Mesenchymal stem cell (in vitro differentiated cells and primary cell): ENCODE measurements around the gene GSTK1.
A peak's percentile ranks its signal among the peaks of the same experiment; 100 is the strongest.

Experiments
- DNase-seq: peaks from one replicate; pipeline ENCODE4 v3.0.0-alpha.2; 2013
- H2AFZ ChIP-seq: one replicate; pipeline ENCODE4 v1.6.1; 2013; ENCODE audit warnings: low read depth, mild to moderate bottlenecking, control low read depth, inconsistent platforms, low read length, moderate library complexity
- H2AK5ac ChIP-seq: 2 replicates; pipeline ENCODE4 v1.6.1; 2013; ENCODE audit warnings: low read length, moderate library complexity, mild to moderate bottlenecking, inconsistent platforms; ENCODE audit not compliant: severe bottlenecking
- H2BK120ac ChIP-seq: one replicate; pipeline ENCODE4 v1.6.1; 2013; ENCODE audit warnings: low read depth, mild to moderate bottlenecking, inconsistent platforms, low read length, moderate library complexity
- H2BK12ac ChIP-seq, 2 experiments: one replicate each; pipeline ENCODE4 v1.6.1; 2013; ENCODE audit warnings: inconsistent platforms in 2 of 2, low read length in 2 of 2, mild to moderate bottlenecking in 2 of 2, moderate library complexity in 2 of 2, control low read depth in 1 of 2
- H2BK15ac ChIP-seq: one replicate; pipeline ENCODE4 v1.6.1; 2013; ENCODE audit warnings: mild to moderate bottlenecking, low read depth, inconsistent platforms; ENCODE audit not compliant: poor library complexity, severe bottlenecking
- H2BK5ac ChIP-seq: 2 replicates; pipeline ENCODE4 v1.6.1; 2013; ENCODE audit warnings: low read depth, mild to moderate bottlenecking, low read length, control low read depth, inconsistent platforms; ENCODE audit not compliant: poor library complexity, severe bottlenecking
- H3K14ac ChIP-seq, 2 experiments: one replicate each; pipeline ENCODE4 v1.6.1; 2013; ENCODE audit warnings: inconsistent platforms in 2 of 2, low read length in 2 of 2, control low read depth in 1 of 2, mild to moderate bottlenecking in 1 of 2, moderate library complexity in 1 of 2
- H3K18ac ChIP-seq, 2 experiments: one replicate each; pipeline ENCODE4 v1.6.1; 2013; ENCODE audit warnings: inconsistent platforms in 2 of 2, low read length in 2 of 2, control low read depth in 1 of 2, low read depth in 1 of 2, mild to moderate bottlenecking in 1 of 2
- H3K23ac ChIP-seq, 2 experiments: one replicate each; pipeline ENCODE4 v1.6.1; 2013; ENCODE audit warnings: inconsistent platforms in 2 of 2, low read length in 2 of 2, mild to moderate bottlenecking in 2 of 2, moderate library complexity in 2 of 2, control low read depth in 1 of 2
- H3K27ac ChIP-seq: 2 replicates; pipeline ENCODE4 v1.5.1; 2013; ENCODE audit warnings: mild to moderate bottlenecking, moderate library complexity, low read length, control low read depth, inconsistent platforms; ENCODE audit not compliant: poor library complexity, severe bottlenecking
- H3K27me3 ChIP-seq, 2 experiments: 2 replicates each; pipeline versions ENCODE4 v1.6.1 to v1.7.0; 2013; ENCODE audit warnings: low read length in 2 of 2, mild to moderate bottlenecking in 2 of 2, moderate library complexity in 2 of 2, control low read depth in 1 of 2, inconsistent platforms in 1 of 2; ENCODE audit not compliant: control insufficient read depth in 1 of 2, insufficient read depth in 1 of 2
- H3K36me3 ChIP-seq, 2 experiments: 2 replicates each; pipeline versions ENCODE4 v1.6.1 to v1.7.0; 2013; ENCODE audit warnings: low read length in 2 of 2, control low read depth in 1 of 2, inconsistent platforms in 1 of 2, low read depth in 1 of 2, mild to moderate bottlenecking in 1 of 2; ENCODE audit not compliant: insufficient read depth in 2 of 2, control insufficient read depth in 1 of 2
- H3K4ac ChIP-seq, 2 experiments: one replicate each; pipeline ENCODE4 v1.6.1; 2013; ENCODE audit warnings: inconsistent platforms in 2 of 2, low read length in 2 of 2, mild to moderate bottlenecking in 2 of 2, moderate library complexity in 2 of 2, control low read depth in 1 of 2, low read depth in 1 of 2
- H3K4me1 ChIP-seq: 2 replicates; pipeline ENCODE4 v1.6.1; 2013; ENCODE audit warnings: low read depth, low read length, control low read depth; ENCODE audit not compliant: control insufficient read depth, insufficient read depth
- H3K4me2 ChIP-seq: 2 replicates; pipeline ENCODE4 v1.6.1; 2013; ENCODE audit warnings: low read length, mild to moderate bottlenecking, inconsistent platforms; ENCODE audit not compliant: poor library complexity, severe bottlenecking
- H3K4me3 ChIP-seq, 2 experiments: 2 replicates each; pipeline versions ENCODE4 v1.5.1 to v1.7.0; 2013; ENCODE audit warnings: low read length in 2 of 2, mild to moderate bottlenecking in 2 of 2, control low read depth in 1 of 2, low read depth in 1 of 2; ENCODE audit not compliant: insufficient read depth in 1 of 2
- H3K79me1 ChIP-seq: replicated peaks from 2 replicates; pipeline ENCODE4 v1.6.1; 2013; ENCODE audit warnings: mild to moderate bottlenecking, control low read depth, low read length, inconsistent platforms; ENCODE audit not compliant: poor library complexity, severe bottlenecking
- H3K9ac ChIP-seq: 2 replicates; pipeline ENCODE4 v1.7.0; 2013; ENCODE audit warnings: mild to moderate bottlenecking, low read length, moderate library complexity
- H3K9me3 ChIP-seq: 2 replicates; pipeline ENCODE4 v1.7.0; 2013; ENCODE audit warnings: mild to moderate bottlenecking, low read length; ENCODE audit not compliant: control insufficient read depth
- H4K8ac ChIP-seq: one replicate; pipeline ENCODE4 v1.6.1; 2013; ENCODE audit warnings: inconsistent platforms, mild to moderate bottlenecking, low read length, moderate library complexity
- H4K91ac ChIP-seq: one replicate; pipeline ENCODE4 v1.6.1; 2013; ENCODE audit warnings: mild to moderate bottlenecking, low read length, inconsistent platforms
- WGBS: methylation state at CpG from one replicate; pipeline ENCODE4 v1.1.7; 2013; ENCODE audit warnings: mixed read lengths; 5-methylcytosine and 5-hydroxymethylcytosine counted together

Gene GSTK1

GRCh38 chr7:143290293-143290692 lies 27.1 kb downstream of the GSTK1 start:
- peak overlapping the region in 1 of 2 experiments; percentile 23 for H3K23ac ChIP-seq
- H2BK120ac ChIP-seq, result no peak overlapping the region
- no peak overlapping the region for H3K14ac ChIP-seq
- H3K4ac ChIP-seq, result no peak overlapping the region
- no peak for DNase-seq
- 93% methylated on average over 4 of the region's 4 CpGs for WGBS
- H3K27me3 ChIP-seq, result no peaks in the 10 kb centered on the region
- peaks cover 15% of the 10 kb centered on the region for H3K79me1 ChIP-seq
- H2BK15ac ChIP-seq, result no peak overlapping the region
- no peak overlapping the region for H4K8ac ChIP-seq
- H2BK12ac ChIP-seq, result no peak overlapping the region
- no peak overlapping the region for H2AFZ ChIP-seq
- peaks cover 14% of the 10 kb centered on the region for H3K4me1 ChIP-seq
- no peak overlapping the region for H3K27ac ChIP-seq
- H3K18ac ChIP-seq, result no peak overlapping the region
- no peak overlapping the region for H2BK5ac ChIP-seq
- H3K36me3 ChIP-seq, result peaks cover 28 to 42% of the 10 kb centered on the region in 2 experiments
- H2AK5ac ChIP-seq, result no peak overlapping the region
- peak overlapping the region; percentile 56 for H3K9ac ChIP-seq
- no peak overlapping the region for H4K91ac ChIP-seq
- no peaks in the 10 kb centered on the region for H3K9me3 ChIP-seq
- H3K4me3 ChIP-seq, result peak overlapping the region in 1 of 2 experiments; percentile 87
- H3K4me2 ChIP-seq, result no peak overlapping the region

GRCh38 chr7:143292876-143293275 lies 29.6 kb downstream of the GSTK1 start:
- no peak overlapping the region for H2BK120ac ChIP-seq
- no peak overlapping the region for H2BK12ac ChIP-seq
- H3K4ac ChIP-seq, result no peak overlapping the region
- H3K14ac ChIP-seq, result no peak overlapping the region
- no peak overlapping the region for H2AK5ac ChIP-seq
- H3K36me3 ChIP-seq, result peaks cover 28 to 65% of the 10 kb centered on the region in 2 experiments
- no peak overlapping the region for H3K4me3 ChIP-seq
- H3K4me1 ChIP-seq, result peaks cover 4% of the 10 kb centered on the region
- H3K9ac ChIP-seq, result no peak overlapping the region
- H4K8ac ChIP-seq, result no peak overlapping the region
- no peaks in the 10 kb centered on the region for H3K9me3 ChIP-seq
- no peak for DNase-seq
- no peak overlapping the region for H3K23ac ChIP-seq
- H3K18ac ChIP-seq, result no peak overlapping the region
- WGBS, result 100% methylated on average over 2 of the region's 5 CpGs
- no peaks in the 10 kb centered on the region for H3K27me3 ChIP-seq
- no peak overlapping the region for H4K91ac ChIP-seq
- no peak overlapping the region for H2BK15ac ChIP-seq
- H3K27ac ChIP-seq, result no peak overlapping the region
- H3K4me2 ChIP-seq, result no peak overlapping the region
- peaks cover 14% of the 10 kb centered on the region for H3K79me1 ChIP-seq
- no peak overlapping the region for H2BK5ac ChIP-seq
- no peak overlapping the region for H2AFZ ChIP-seq

- Histone ChIP-seq H3K4me1 (peaks cover 3% of the 10 kb centered on the region), H2AFZ (no peak overlapping the region), H3K4ac (no peak overlapping the region), H2BK120ac (no peak overlapping the region), H3K18ac (no peak overlapping the region), H3K23ac (no peak overlapping the region), H2BK15ac (peak overlapping the region; percentile 68), H3K9me3 (no peaks in the 10 kb centered on the region), H3K9ac (no peak overlapping the region), H4K91ac (no peak overlapping the region), H2BK12ac (no peak overlapping the region), H2BK5ac (peak overlapping the region; percentile 46), H2AK5ac (no peak overlapping the region), H3K79me1 (peaks cover 23% of the 10 kb centered on the region), H4K8ac (no peak overlapping the region), H3K27me3 (no peaks in the 10 kb centered on the region), H3K36me3 (peaks cover 42 to 88% of the 10 kb centered on the region in 2 experiments), H3K4me2 (no peak overlapping the region), H3K14ac (no peak overlapping the region), H3K27ac (peak overlapping the region; percentile 83), H3K4me3 (no peak overlapping the region)
- peak; percentile 52 for DNase-seq
Observed at GRCh38 chr7:143295870-143296269, 32.6 kb downstream of the GSTK1 start.

- Histone ChIP-seq H3K18ac (no peak overlapping the region), H2BK15ac (no peak overlapping the region), H2BK120ac (no peak overlapping the region), H2AFZ (no peak overlapping the region), H3K27me3 (no peaks in the 10 kb centered on the region), H3K4me2 (no peak overlapping the region), H4K91ac (no peak overlapping the region), H4K8ac (no peak overlapping the region), H3K9me3 (no peaks in the 10 kb centered on the region), H3K27ac (peak overlapping the region; percentile 83), H2AK5ac (no peak overlapping the region), H3K4me1 (peaks cover 3% of the 10 kb centered on the region), H2BK5ac (no peak overlapping the region), H3K36me3 (peaks cover 42 to 89% of the 10 kb centered on the region in 2 experiments), H3K23ac (no peak overlapping the region), H3K14ac (no peak overlapping the region), H3K9ac (peak overlapping the region; percentile 10), H3K4me3 (no peak overlapping the region), H2BK12ac (no peak overlapping the region), H3K4ac (no peak overlapping the region), H3K79me1 (peaks cover 24% of the 10 kb centered on the region)
- WGBS, result 92% methylated on average over 2 of the region's 2 CpGs
- DNase-seq, result no peak
Observed at GRCh38 chr7:143296686-143297085, 33.4 kb downstream of the GSTK1 start.
